Heart left ventricle (tissue), 13 donors: Measurements from ENCODE around the gene PPP1R12B.
"Not testable (repeated sequence)": the region's sequence is repeated elsewhere in the genome, so short reads cannot be mapped to it uniquely, and the experiment has no call there.

Experiments used
- CTCF ChIP-seq, 12 donors: fragments of 200-600 bp; sonication (generic) in 4 of 12; IDR thresholded peaks; one replicate each; pipeline versions ENCODE4 v1.5.0 to v1.8.0; 2018 to 2022; ENCODE audit warnings: antibody characterized with exemption in 12 of 12, mild to moderate bottlenecking in 5 of 12
- POLR2A ChIP-seq, 2 donors: fragments of 450-650 bp; IDR thresholded peaks; one replicate each; pipeline ENCODE4 v1.6.1; 2017; ENCODE audit warnings: antibody characterized with exemption in 2 of 2, mild to moderate bottlenecking in 2 of 2, moderate library complexity in 2 of 2
- donor health status: ischemic (EF 13 %, LVEDD 7.1; RV severe dilation, severe dysfunction).
- donor health status: DM: no; HTN: yes; CAD: no.
- donor health status: DM: no; HTN: no; CAD: no.
- donor health status: ischemic (EF 25% LVEDD 6.9; RV normal size, moderate dysfunction).
- donor health status: ischemic (EF 25% LVEDD 5.7; RV mildly dilated, moderate dysfunction).
- donor health status: ischemic (EF 35%, LVEDD 5.7; RV mildly dilated, moderate dysfunction).
- donor health status: nonischemic (EF 11% LVEDD 7.7; RV severe dilation, severe dysfunction).
- donor health status: DM: yes; HTN: yes; CAD: no.
- donor health status: PGD.
- donor health status: ischemic (EF 29% LVEDD 5.4; RV normal size, mild dysfunction).
- donor health status: nonischemic (EF 23%, LVEDD 6.1; RV moderate dilation, normal function).

GRCh38 chr1:202468695-202469094, 120.2 kb downstream of the PPP1R12B start:
- not testable (repeated sequence) for TF ChIP-seq CTCF, POLR2A (IDR thresholded peaks at IDR 0.05)
